ENCODE measurements around the gene TIMM50.
A peak's percentile ranks its signal among the peaks of the same experiment; 100 is the strongest.

Gene TIMM50

GRCh38 chr19:39533003-39533512 is 52.4 kb downstream of the TIMM50 start:
- no peak for DNase-seq (ENCODE audit: low spot score)

GRCh38 chr19:39533791-39534190 is 53.2 kb downstream of the TIMM50 start:
- DNase-seq (ENCODE audit: low spot score): no peak

- no peak for DNase-seq (ENCODE audit: low spot score)
Measured at GRCh38 chr19:39539165-39539517, 58.5 kb downstream of the TIMM50 start.

- peak; percentile 94 for DNase-seq (ENCODE audit: low spot score)
Measured at GRCh38 chr19:39539518-39540332, 59.1 kb downstream of the TIMM50 start, which contains the start of gene EID2. TSS of gene EID2 (minus strand) at chr19:39540161. CDS start at chr19:39540079, 82 bp downstream.

- DNase-seq (ENCODE audit: low spot score): no peak
Measured at GRCh38 chr19:39540333-39540673, 59.7 kb downstream of the TIMM50 start.
